ENCODE data around the gene TREH. TPM values are rescaled to one million over a fixed set of nuclear protein-coding genes. Genes with fewer than 3 reads are reported as not detected.

The TREH gene
- total and polyA plus RNA-seq, 2 experiments from 2014 or later, result 0.42 TPM; not detected in 1

- TF ChIP-seq CTCF (IDR thresholded peaks at IDR 0.05; ENCODE audit: low read depth, low read length), result peak; percentile 31
- Histone ChIP-seq H3K36me3 (no peaks in the 10 kb centered on the region), H3K4me1 (ENCODE audit: low read depth) (no peaks in the 10 kb centered on the region), H3K9me3 (ENCODE audit: low read depth) (no peaks in the 10 kb centered on the region), H3K27ac (no peak overlapping the region), H3K4me3 (no peak overlapping the region), H3K27me3 (no peaks in the 10 kb centered on the region)
- no peak for DNase-seq (ENCODE audit: low read depth in 1 of 2, low spot score in 1 of 2)
Measured at GRCh38 chr11:118672846-118673245, 6.6 kb downstream of the TREH start.

GRCh38 chr11:118671254-118671653, 8.2 kb downstream of the TREH start:
- no peaks in the 10 kb centered on the region for H3K27me3 ChIP-seq
- DNase-seq (ENCODE audit: low read depth in 1 of 2, low spot score in 1 of 2), result no peak
- no peak overlapping the region for H3K27ac ChIP-seq
- no peaks in the 10 kb centered on the region for H3K36me3 ChIP-seq
- no peaks in the 10 kb centered on the region for H3K9me3 ChIP-seq (ENCODE audit: low read depth)
- TF ChIP-seq CTCF (IDR thresholded peaks at IDR 0.05; ENCODE audit: low read depth, low read length), result no peak
- no peak overlapping the region for H3K4me3 ChIP-seq
- no peaks in the 10 kb centered on the region for H3K4me1 ChIP-seq (ENCODE audit: low read depth)

- Histone ChIP-seq H3K36me3 (no peaks in the 10 kb centered on the region), H3K9me3 (ENCODE audit: low read depth) (no peaks in the 10 kb centered on the region), H3K4me3 (no peak overlapping the region), H3K4me1 (ENCODE audit: low read depth) (no peaks in the 10 kb centered on the region), H3K27ac (no peak overlapping the region), H3K27me3 (no peaks in the 10 kb centered on the region)
- DNase-seq (ENCODE audit: low read depth in 1 of 2, low spot score in 1 of 2), result no peak
- TF ChIP-seq CTCF (IDR thresholded peaks at IDR 0.05; ENCODE audit: low read depth, low read length), result no peak
Measured at GRCh38 chr11:118670063-118670462, 9.4 kb downstream of the TREH start.

- H3K4me1 ChIP-seq (ENCODE audit: low read depth), result no peaks in the 10 kb centered on the region
- no peaks in the 10 kb centered on the region for H3K9me3 ChIP-seq (ENCODE audit: low read depth)
- H3K27me3 ChIP-seq, result no peaks in the 10 kb centered on the region
- no peak overlapping the region for H3K27ac ChIP-seq
- no peak overlapping the region for H3K4me3 ChIP-seq
- DNase-seq (ENCODE audit: low read depth in 1 of 2, low spot score in 1 of 2), result no peak
- no peak for TF ChIP-seq CTCF (IDR thresholded peaks at IDR 0.05; ENCODE audit: low read depth, low read length)
- no peaks in the 10 kb centered on the region for H3K36me3 ChIP-seq
Measured at GRCh38 chr11:118666371-118666770, 13.1 kb downstream of the TREH start.

- Histone ChIP-seq H3K4me3 (no peak overlapping the region), H3K36me3 (no peaks in the 10 kb centered on the region), H3K27me3 (no peaks in the 10 kb centered on the region), H3K4me1 (ENCODE audit: low read depth) (no peaks in the 10 kb centered on the region), H3K27ac (no peak overlapping the region), H3K9me3 (ENCODE audit: low read depth) (no peaks in the 10 kb centered on the region)
- TF ChIP-seq CTCF (IDR thresholded peaks at IDR 0.05; ENCODE audit: low read depth, low read length), result no peak
- no peak for DNase-seq (ENCODE audit: low read depth in 1 of 2, low spot score in 1 of 2)
Measured at GRCh38 chr11:118663902-118664301, 15.5 kb downstream of the TREH start.

GRCh38 chr11:118663381-118663780, 16.1 kb downstream of the TREH start:
- Histone ChIP-seq H3K4me3 (no peak overlapping the region), H3K27me3 (no peaks in the 10 kb centered on the region), H3K9me3 (ENCODE audit: low read depth) (no peaks in the 10 kb centered on the region), H3K36me3 (no peaks in the 10 kb centered on the region), H3K4me1 (ENCODE audit: low read depth) (no peaks in the 10 kb centered on the region), H3K27ac (no peak overlapping the region)
- TF ChIP-seq CTCF (IDR thresholded peaks at IDR 0.05; ENCODE audit: low read depth, low read length), result no peak
- no peak for DNase-seq (ENCODE audit: low read depth in 1 of 2, low spot score in 1 of 2)

All from cardiac muscle cell (in vitro differentiated cells and primary cell).